AG09309 (cell line): ENCODE results near the gene PLCB2.

ENCODE experiments used
- DNase-seq: peaks from one replicate; pipeline ENCODE4 v3.0.0-alpha.2; 2010; ENCODE audit warnings: low read depth
- H3K4me3 ChIP-seq: 2 replicates; pipeline ENCODE4 v1.5.1; 2011; ENCODE audit warnings: mild to moderate bottlenecking, low read depth, low read length, moderate library complexity; ENCODE audit not compliant: control insufficient read depth
- CTCF ChIP-seq: IDR thresholded peaks from 2 replicates; pipeline ENCODE4 v1.5.1; 2011; ENCODE audit warnings: mild to moderate bottlenecking, low read depth, low read length, inconsistent platforms; ENCODE audit not compliant: insufficient read depth, control insufficient read depth; ENCODE audit errors: missing control alignments

Gene PLCB2

GRCh38 chr15:40298216-40298935 is 9.4 kb downstream of the PLCB2 start:
- no peak for TF ChIP-seq CTCF
- DNase-seq: no peak
- no peak overlapping the region for H3K4me3 ChIP-seq

- no peak for TF ChIP-seq CTCF
- H3K4me3 ChIP-seq: no peak overlapping the region
- DNase-seq: no peak
Observed at GRCh38 chr15:40297356-40297755, 10.4 kb downstream of the PLCB2 start.

GRCh38 chr15:40296561-40297230 is 11.0 kb downstream of the PLCB2 start:
- no peak for TF ChIP-seq CTCF
- DNase-seq: no peak
- no peak overlapping the region for H3K4me3 ChIP-seq

DNA sequence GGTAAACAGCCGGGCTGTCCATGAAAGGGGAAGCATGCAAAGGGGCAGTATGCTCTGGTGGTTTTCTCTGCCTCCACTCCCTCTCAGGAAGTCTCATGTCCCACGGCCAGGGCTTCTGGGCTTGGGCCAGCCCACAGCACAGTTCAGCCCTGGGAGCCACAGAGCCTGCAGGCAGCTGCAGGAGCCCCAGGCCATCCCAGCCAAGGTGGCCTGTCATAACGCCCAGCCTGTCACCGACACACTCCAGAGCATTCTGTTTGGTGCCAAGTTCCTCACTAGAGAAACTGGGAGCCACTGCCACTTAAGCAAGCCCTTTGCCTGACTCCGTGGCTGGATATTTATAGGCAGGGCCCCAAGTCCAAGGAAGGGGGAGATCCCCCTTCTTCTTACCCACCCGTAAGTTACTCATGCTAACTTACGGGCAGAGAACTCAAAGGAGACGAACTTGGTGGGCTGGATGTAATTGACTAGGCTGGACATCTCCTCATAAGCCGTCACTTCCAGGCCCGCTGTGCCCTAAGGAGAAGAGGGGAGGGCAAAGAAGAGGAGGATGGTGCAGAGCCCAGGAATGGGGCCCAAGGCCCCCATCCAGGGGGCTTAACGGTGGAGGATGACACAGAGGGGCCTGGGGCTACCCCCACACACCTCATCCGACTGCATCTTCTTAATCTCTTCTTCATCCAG is 11.7 kb downstream of the PLCB2 start:
- H3K4me3 ChIP-seq: no peak overlapping the region
- no peak for TF ChIP-seq CTCF
- DNase-seq: no peak

- DNase-seq: no peak
- no peak for TF ChIP-seq CTCF
- H3K4me3 ChIP-seq: no peak overlapping the region
Observed at GRCh38 chr15:40295297-40295696, 12.4 kb downstream of the PLCB2 start.

GRCh38 chr15:40293905-40294895 is 13.5 kb downstream of the PLCB2 start:
- H3K4me3 ChIP-seq: no peak overlapping the region
- DNase-seq: no peak
- no peak for TF ChIP-seq CTCF
